ENCODE data around the gene PLB1. TPM values are rescaled to one million over a fixed set of nuclear protein-coding genes. Genes with fewer than 3 reads are reported as not detected.

Gene PLB1
- total RNA-seq, 1 donor from 2014 or later: 1.6 TPM

DNA sequence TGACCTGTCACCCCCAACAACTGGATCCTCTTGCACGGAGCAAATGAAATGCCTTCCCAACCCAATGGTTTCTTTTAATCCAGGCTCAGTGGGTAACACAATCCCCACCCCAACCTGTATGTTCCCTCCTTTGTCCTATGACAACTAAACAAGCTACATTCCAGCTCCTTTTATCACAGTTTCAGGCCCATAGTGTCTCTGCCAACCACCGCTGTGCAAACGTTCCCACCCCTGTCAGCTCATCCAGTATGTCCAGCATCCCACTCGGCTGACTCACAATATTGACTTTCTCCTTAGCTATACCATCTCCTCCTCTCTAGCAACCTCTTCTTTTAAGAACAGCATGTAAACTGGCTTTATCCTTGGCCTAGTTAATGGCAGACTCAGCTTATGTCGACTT lies 137.9 kb downstream of the PLB1 start:
- no peaks in the 10 kb centered on the region for H3K36me3 ChIP-seq (ENCODE audit: control insufficient read depth, insufficient read depth, low read length)
- peak; percentile 99 for DNase-seq (ENCODE audit: low read depth)

DNA sequence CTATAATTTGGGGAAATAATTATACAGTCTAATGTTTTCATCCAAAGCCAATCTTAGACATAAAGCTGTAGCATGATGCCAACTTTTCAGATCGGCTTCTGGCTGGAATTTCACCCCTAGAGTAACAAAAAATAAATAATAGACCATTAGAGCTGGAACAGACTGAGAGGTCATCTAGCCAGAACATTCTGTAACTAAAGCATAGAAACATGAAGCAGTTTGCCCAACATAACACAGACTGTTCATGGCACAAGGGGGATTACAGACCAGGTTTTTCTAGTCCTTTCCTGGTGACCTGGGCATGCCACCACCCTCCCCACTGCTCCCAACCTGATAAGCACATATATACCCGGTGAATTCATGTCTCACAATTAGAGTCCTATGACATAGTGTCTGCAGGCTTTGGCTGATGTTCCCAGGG lies 139.3 kb downstream of the PLB1 start:
- no peaks in the 10 kb centered on the region for H3K36me3 ChIP-seq (ENCODE audit: control insufficient read depth, insufficient read depth, low read length)
- TF ChIP-seq, protein P1, sequence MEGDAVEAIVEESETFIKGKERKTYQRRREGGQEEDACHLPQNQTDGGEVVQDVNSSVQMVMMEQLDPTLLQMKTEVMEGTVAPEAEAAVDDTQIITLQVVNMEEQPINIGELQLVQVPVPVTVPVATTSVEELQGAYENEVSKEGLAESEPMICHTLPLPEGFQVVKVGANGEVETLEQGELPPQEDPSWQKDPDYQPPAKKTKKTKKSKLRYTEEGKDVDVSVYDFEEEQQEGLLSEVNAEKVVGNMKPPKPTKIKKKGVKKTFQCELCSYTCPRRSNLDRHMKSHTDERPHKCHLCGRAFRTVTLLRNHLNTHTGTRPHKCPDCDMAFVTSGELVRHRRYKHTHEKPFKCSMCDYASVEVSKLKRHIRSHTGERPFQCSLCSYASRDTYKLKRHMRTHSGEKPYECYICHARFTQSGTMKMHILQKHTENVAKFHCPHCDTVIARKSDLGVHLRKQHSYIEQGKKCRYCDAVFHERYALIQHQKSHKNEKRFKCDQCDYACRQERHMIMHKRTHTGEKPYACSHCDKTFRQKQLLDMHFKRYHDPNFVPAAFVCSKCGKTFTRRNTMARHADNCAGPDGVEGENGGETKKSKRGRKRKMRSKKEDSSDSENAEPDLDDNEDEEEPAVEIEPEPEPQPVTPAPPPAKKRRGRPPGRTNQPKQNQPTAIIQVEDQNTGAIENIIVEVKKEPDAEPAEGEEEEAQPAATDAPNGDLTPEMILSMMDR (IDR thresholded peaks at IDR 0.05; ENCODE audit: insufficient read depth, low read length, severe bottlenecking): no peak
- DNase-seq (ENCODE audit: low read depth): no peak
- no peak overlapping the region for H3K4me3 ChIP-seq (ENCODE audit: low read depth, low read length)
- FAIRE-seq: no peak
- H3K27me3 ChIP-seq (ENCODE audit: control insufficient read depth, insufficient read depth, low read length): no peaks in the 10 kb centered on the region

More for the DNA sequence above, 137.9 kb downstream of the PLB1 start:
- TF ChIP-seq, protein P1 (IDR thresholded peaks at IDR 0.05; ENCODE audit: insufficient read depth, low read length, severe bottlenecking): no peak
- Histone ChIP-seq H3K27me3 (ENCODE audit: control insufficient read depth, insufficient read depth, low read length) (no peaks in the 10 kb centered on the region), H3K4me3 (ENCODE audit: low read depth, low read length) (no peak overlapping the region)
- FAIRE-seq: peak; percentile 93

GRCh38 chr2:28636491-28636890 lies 140.6 kb downstream of the PLB1 start:
- TF ChIP-seq, protein P1 (IDR thresholded peaks at IDR 0.05; ENCODE audit: insufficient read depth, low read length, severe bottlenecking): no peak
- no peak for DNase-seq (ENCODE audit: low read depth)
- no peak for FAIRE-seq

GRCh38 chr2:28637066-28638047 lies 141.5 kb downstream of the PLB1 start:
- H3K4me3 ChIP-seq (ENCODE audit: low read depth, low read length): no peak overlapping the region
- H3K27me3 ChIP-seq (ENCODE audit: control insufficient read depth, insufficient read depth, low read length): no peaks in the 10 kb centered on the region
- H3K36me3 ChIP-seq (ENCODE audit: control insufficient read depth, insufficient read depth, low read length): no peaks in the 10 kb centered on the region
- TF ChIP-seq, protein P1 (IDR thresholded peaks at IDR 0.05; ENCODE audit: insufficient read depth, low read length, severe bottlenecking): no peak
- FAIRE-seq: no peak
- no peak for DNase-seq (ENCODE audit: low read depth)

More at GRCh38 chr2:28636491-28636890, 140.6 kb downstream of the PLB1 start:
- H3K4me3 ChIP-seq (ENCODE audit: low read depth, low read length): no peak overlapping the region
- H3K36me3 ChIP-seq (ENCODE audit: control insufficient read depth, insufficient read depth, low read length): no peaks in the 10 kb centered on the region
- H3K27me3 ChIP-seq (ENCODE audit: control insufficient read depth, insufficient read depth, low read length): no peaks in the 10 kb centered on the region

- no peak for DNase-seq (ENCODE audit: low read depth)
- no peak for FAIRE-seq
- TF ChIP-seq, protein P1 (IDR thresholded peaks at IDR 0.05; ENCODE audit: insufficient read depth, low read length, severe bottlenecking): no peak
These were observed 142.2 kb downstream of the PLB1 start for GRCh38 chr2:28638102-28638501.

More at GRCh38 chr2:28638102-28638501, 142.2 kb downstream of the PLB1 start:
- H3K4me3 ChIP-seq (ENCODE audit: low read depth, low read length): no peak overlapping the region
- H3K27me3 ChIP-seq (ENCODE audit: control insufficient read depth, insufficient read depth, low read length): no peaks in the 10 kb centered on the region
- H3K36me3 ChIP-seq (ENCODE audit: control insufficient read depth, insufficient read depth, low read length): no peaks in the 10 kb centered on the region
